NCI-H345 treated with DMSO at 0.1 percent for 48 hours (cell line): ENCODE data around the gene BBS9.

Experiments
- DNase-seq: peaks from one replicate; lab custom pipeline; 2025; ENCODE audit not compliant: unreplicated experiment; lab: John Stamatoyannopoulos, UW

Gene BBS9

DNA sequence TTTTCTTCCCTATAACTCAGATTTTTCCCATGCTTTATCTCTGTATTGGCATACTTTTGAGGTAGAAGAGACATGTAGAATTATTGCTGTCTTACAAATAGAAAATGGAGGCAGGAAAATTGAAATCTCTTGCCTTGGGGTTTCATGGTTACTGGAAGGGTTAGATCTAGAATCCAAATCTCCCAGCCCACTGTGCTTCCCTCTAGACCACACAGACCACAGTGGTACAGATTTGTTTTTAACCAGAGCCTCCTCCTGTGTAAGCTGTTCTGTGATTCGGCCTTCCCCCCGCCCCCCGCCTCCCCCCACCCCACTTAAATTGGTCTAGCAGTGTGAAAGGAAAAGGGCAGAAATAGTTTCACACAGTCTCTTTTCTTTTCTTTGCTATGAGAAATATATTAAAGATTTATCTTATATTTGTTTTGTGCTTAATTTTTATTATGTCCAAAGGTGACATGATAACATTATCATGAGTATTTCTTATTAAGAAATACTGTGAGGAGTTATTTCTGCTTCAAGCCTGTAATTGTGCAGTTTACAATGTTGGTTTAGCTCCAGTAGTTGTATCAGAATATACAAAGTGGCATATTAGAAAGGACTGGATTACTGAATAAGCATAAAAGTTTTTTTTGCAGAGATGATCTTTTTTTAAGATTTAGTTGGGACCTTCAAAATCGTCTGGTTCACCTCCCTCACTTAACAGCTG, 407.2 kb downstream of the BBS9 start:
- DNase-seq = no peak

DNA sequence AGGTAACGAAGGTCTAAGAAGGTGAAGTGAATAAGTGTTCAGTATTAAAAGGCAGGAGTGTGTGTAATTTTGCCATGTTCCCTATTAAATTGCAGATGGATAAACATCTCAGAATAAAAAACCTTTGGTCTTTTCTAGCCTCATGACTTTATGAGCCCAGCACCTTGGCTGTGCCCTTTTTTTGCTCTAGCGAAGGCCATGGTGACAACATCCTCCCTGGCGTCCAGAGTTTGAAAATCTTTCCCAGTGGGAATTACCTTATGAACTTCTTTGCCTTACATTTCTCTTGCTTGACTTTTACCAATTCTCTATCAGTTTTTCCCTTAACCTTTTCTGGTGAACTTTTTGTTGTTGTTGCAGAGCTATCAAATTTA, 407.7 kb downstream of the BBS9 start:
- DNase-seq = no peak

DNA sequence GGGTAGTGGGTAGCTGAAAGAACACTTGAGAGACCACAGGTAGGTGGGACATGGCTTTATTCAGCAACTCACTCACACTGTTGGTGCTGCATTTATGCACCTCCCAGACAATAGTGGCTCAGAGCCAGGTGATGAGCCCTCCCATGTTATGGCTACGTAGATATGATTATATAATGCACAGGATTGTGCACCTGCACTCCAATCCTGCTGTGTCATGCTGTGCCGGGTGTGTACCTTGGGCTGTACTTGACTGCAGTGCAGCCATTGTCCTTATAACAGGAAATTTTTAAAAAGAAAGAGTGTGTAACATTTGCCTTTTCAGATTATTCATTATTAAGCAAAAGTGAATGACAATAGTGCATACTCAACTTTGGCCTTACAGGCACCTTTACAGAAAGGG, 409.8 kb downstream of the BBS9 start:
- no peak for DNase-seq

GRCh38 chr7:33539659-33540400, 410.5 kb downstream of the BBS9 start:
- no peak for DNase-seq

GRCh38 chr7:33547880-33548279, 418.5 kb downstream of the BBS9 start:
- DNase-seq = no peak

GRCh38 chr7:33550363-33550762, 421.0 kb downstream of the BBS9 start:
- DNase-seq = no peak

DNA sequence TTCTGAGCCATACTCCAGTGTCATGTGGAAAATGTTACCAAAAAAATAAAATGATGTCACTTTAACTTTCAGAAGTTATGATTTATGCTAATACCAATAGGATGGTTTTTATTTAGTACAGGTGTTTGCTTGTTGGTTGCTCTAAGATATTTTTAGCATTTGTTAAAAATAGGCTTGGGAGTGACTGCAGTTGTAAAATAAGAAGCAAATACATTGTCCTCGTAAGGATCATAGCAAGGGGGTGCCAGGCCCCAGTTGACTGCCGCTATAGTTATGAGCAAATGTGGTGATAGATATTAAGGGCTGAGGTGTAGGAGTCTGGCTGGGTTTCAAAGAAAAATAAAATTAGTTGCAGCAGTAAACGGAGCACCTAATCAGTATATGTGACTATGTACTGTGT, 421.6 kb downstream of the BBS9 start:
- DNase-seq = no peak

DNA sequence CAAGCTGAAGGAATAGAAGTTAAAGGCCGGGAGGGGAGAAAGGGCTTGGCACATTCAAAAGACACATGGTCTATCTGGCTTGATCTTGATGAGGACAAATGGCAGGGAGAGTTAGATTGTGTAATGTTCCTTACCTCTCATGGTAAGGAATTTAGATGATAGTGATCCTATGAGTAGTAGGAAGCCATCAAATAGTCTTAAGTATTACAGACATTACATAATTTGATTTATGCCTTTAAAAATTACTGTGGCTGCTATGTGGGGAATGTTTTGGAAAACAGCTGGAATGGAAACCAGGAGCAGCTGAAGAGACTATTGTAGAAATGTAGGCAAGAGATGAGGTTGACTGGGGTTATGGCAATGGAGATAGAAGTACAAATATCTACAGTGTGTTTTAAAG, 424.7 kb downstream of the BBS9 start:
- DNase-seq = no peak

DNA sequence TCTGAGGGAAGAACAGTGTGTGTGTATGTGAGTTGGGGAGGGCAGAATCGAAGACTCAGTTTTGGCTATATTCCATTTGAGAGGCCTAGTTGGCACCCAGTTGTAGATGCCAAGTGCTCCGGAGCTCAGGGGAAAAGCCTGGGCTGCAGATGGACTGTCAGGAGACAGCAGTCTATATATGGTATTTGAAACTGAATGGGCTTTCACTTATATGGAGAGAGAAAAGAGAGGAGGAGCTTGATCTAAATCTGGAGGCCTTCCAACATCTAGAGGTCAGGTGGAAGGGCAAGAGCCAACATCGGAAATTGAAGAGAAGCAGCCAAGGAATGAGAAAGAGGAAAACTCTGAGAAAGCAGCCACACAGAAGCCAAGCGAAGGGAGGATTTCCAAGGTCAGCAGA, 425.2 kb downstream of the BBS9 start:
- no peak for DNase-seq

DNA sequence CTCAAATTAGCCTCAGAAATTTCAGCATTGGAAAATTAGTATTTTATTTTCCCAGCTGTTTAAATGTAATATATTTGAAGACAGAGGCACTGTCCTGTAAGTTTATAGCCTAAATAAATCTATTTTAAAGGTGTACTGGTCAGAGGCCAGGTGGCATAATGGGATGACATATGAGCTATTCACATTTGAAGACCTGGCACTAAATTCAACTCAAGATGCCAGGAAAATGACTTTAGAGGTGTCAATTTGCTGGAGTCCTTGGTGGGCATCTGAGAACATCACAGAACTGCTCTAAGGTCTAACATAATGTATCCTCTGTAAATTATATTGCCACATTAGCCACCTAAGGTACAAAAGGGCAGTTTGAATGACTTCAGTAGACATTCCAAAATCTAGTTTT, 427.1 kb downstream of the BBS9 start:
- no peak for DNase-seq

GRCh38 chr7:33558549-33559323, 429.4 kb downstream of the BBS9 start:
- DNase-seq = no peak

DNA sequence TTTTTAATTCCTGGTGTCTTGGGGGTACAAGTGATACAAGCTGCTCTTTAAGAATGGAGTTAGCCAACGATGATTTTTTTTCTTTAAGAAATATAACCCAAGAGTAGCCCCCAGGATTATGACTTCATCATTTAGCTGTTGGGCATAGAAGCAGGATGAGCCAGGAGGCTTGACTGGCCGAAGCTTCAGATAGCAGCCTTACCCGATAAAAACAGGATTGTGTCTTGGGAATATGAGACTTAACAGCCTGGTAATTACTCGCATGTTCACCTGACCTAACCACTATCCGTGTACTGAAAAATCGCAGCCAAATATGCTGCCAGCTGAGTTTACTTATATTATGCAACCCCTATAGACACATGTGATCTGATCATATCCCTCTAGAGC, 430.0 kb downstream of the BBS9 start:
- no peak for DNase-seq

GRCh38 chr7:33562996-33563395, 433.6 kb downstream of the BBS9 start:
- DNase-seq = no peak

DNA sequence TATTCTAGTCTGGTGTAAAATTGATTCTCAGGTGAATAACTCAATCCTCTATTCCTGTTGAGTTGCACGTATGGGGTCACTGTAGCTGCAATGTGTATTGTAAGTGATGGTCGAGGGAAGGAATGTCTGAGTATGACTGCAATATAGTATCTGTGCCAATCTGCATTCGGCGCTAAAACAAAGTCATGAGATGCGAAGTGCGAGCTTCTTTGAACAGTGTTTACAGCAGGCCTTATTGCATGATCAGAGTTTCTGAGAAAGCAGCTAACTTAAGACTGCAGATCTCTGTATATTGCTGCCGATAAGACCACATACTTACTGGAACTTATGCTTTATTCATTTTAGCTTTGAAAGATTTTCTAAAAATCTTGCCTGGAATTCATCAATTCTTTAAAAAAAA, 434.3 kb downstream of the BBS9 start:
- DNase-seq = no peak

- DNase-seq = no peak
Observed at GRCh38 chr7:33578166-33578565, 448.8 kb downstream of the BBS9 start.

DNA sequence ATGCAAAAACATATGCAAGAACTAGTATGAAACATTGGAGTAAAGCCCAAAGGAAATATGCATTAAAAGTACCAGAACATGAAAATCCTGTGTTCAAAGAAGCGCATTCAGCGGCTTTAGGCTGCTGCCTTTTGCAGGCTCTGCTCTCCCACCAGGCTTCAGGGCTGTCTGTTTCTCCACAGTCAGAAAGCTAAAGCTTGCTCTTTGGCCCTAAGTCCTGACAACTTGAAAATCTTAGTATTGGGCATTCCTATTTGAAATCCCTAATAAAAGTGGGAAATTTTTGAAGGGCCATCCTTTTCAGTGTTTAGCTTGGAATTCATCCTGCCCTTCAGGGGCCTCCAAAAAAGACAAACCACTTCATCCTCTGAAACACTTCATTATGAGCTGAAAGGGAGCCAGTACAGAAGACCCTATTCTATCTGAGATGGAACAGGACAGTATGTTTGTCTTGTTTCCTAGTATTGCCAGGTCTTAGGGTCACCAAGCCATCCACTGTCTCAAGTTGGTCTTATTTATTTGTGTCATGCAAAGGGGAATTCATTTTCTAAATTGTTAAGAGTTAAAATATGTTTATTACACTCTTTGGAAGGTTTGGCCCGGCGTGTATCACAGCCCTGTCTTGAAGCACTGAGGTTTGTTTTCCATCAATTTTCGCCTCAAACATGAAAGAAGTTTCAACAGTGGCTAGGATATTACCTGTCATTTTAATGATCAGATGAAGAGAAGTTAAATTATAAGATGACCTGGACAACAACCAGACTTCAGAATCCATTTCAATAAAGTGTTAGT, 449.7 kb downstream of the BBS9 start:
- DNase-seq = no peak

DNA sequence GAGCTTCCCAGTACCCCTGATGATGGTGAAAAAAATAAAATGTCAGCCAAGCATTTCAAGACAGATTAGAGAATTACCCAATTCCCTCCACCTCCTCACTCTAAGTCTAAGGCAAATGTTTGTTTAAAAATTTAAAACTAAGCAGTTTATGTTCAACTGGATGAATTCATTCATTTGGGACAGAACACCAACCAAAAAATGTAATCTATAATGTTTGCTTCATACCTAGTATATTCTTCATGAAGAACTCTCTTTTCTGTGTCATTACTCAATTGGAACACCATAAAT, 450.3 kb downstream of the BBS9 start:
- no peak for DNase-seq

DNA sequence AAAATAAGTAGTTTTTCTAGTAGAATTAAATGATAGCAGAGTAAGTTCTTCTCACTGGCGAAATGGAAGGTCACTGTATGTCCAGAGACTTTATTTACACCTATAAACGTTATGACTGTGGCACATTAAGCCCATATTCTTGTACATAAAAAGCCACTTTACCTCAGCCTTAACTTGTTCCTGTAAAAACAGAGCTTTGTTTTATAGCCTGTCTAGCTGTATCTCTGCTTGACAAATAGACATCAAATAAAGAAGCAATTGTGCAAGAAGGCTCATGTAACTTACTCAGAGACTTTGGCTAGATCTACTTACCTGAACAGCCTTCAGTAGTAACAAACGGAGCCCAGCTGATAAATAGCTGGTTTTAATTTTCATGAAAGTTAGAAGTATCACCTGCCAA, 451.9 kb downstream of the BBS9 start:
- no peak for DNase-seq

- no peak for DNase-seq
Observed at GRCh38 chr7:33582104-33582503, 452.7 kb downstream of the BBS9 start.

- DNase-seq = no peak
Observed at GRCh38 chr7:33582533-33582932, 453.2 kb downstream of the BBS9 start.

GRCh38 chr7:33589911-33590310, 460.5 kb downstream of the BBS9 start:
- no peak for DNase-seq

DNA sequence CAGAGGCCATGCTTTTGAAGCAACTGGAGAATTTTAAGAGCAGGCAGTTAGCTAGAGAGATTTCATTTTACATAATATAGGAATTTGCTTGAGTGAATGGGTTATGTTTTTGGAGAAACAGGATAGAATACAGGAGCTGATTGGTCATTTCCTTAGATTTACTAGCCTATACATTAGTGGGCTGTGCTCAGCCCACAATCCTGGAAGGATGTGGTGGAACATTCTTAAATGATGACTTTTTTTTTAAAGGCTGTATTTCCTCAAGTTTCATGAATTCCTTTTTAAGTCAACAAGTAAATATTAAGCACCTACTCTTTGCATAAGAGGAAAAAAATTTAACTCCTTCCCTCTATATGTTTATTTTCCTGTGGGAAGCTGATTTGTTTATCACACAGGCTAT, 461.6 kb downstream of the BBS9 start:
- DNase-seq = no peak
